Activated naive CD4-positive, alpha-beta T cell treated with anti-CD3 and anti-CD28 coated beads, Interleukin-2, amount 10 ng/mL, durations not matched to agents 7 days and 5 days (primary cell): Measurements from ENCODE around the gene SEMA4B.
A peak's percentile ranks its signal among the peaks of the same experiment; 100 is the strongest.

Experiments
- CTCF ChIA-PET: fragments of 350-600 bp; sonication (Branson Sonifier 250); formaldehyde crosslinking; loops from one replicate; lab custom pipeline; 2021; ENCODE audit warnings: antibody characterized with exemption; lab: Charles Lee
- DNase-seq: peaks from one replicate; pipeline ENCODE4 v3.0.0-alpha.2; 2020
- H3K27ac Mint-ChIP-seq: one replicate; pipeline ENCODE4 v1.8.0; 2021; ENCODE audit warnings: mild to moderate bottlenecking, moderate library complexity, mixed read lengths
- H3K27me3 Mint-ChIP-seq: one replicate; pipeline ENCODE4 v1.8.0; 2021; ENCODE audit warnings: mild to moderate bottlenecking, mixed read lengths
- H3K36me3 Mint-ChIP-seq: one replicate; pipeline ENCODE4 v1.8.0; 2021; ENCODE audit warnings: mixed read lengths
- H3K4me1 Mint-ChIP-seq: one replicate; pipeline ENCODE4 v1.8.0; 2021; ENCODE audit warnings: mixed read lengths
- H3K4me3 Mint-ChIP-seq: one replicate; pipeline ENCODE4 v1.8.0; 2021; ENCODE audit warnings: mild to moderate bottlenecking, moderate library complexity, mixed read lengths
- H3K9me3 Mint-ChIP-seq: one replicate; pipeline ENCODE4 v1.8.0; 2021; ENCODE audit warnings: mixed read lengths

Gene SEMA4B

DNA sequence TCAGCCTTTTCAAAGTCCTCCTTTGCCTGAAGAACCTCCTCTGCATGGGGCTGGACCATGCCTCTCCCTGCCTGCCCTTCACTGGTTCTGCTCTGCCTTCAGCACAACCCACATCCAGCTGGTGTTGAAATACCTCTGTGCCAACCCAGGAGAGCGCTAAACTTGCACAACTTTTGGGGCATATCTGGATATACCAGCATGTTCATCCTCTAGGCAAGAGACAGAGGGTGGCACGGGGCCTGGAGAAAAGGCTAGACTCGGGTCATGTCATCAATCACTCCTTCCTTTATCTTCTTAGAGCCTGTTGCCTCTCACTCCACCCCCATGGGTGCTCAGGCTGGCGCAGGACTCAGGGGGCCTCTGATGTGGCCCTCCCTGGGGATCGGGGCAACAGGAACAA is 4.8 kb downstream of the SEMA4B start:
- DNase-seq: no peak
- H3K36me3 Mint-ChIP-seq: peaks cover 16% of the 10 kb centered on the region
- peaks cover 10% of the 10 kb centered on the region for H3K27me3 Mint-ChIP-seq
- peaks cover 32% of the 10 kb centered on the region for H3K4me1 Mint-ChIP-seq
- CTCF ChIA-PET: interaction anchor here (0.8 to 1.4 kb wide), 2 partner anchors 13 to 16 kb away, joined by 3 to 4 read pairs; no protein-coding TSS in a partner anchor
- H3K4me3 Mint-ChIP-seq: no peak overlapping the region
- no peaks in the 10 kb centered on the region for H3K9me3 Mint-ChIP-seq
- H3K27ac Mint-ChIP-seq: no peak overlapping the region

DNA sequence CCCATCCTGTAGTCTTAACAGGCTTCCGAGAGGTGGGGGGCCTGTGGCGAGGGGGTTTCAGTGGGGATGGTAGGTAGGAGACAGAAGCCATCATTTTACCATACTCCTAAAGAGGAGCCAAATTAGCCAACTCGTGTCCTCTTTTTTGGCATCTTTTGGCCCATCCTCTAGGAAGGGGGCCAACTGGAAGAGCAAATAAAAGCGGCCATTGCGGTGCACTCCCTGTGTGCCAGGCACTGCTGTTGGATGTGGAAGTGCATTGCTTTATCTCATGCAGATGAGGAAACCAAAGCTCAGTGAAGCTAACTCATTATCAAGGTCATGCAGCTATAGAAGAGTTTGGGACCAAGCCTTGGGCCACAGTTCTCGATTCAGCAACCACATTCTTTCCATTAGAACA is 6.1 kb downstream of the SEMA4B start:
- no peak for DNase-seq
- Mint-ChIP-seq H3K9me3 (no peaks in the 10 kb centered on the region), H3K36me3 (peaks cover 16% of the 10 kb centered on the region), H3K27ac (no peak overlapping the region), H3K27me3 (peaks cover 9% of the 10 kb centered on the region), H3K4me3 (no peak overlapping the region), H3K4me1 (peaks cover 41% of the 10 kb centered on the region)
- CTCF ChIA-PET: interaction anchor here (0.7 to 1.4 kb wide), 2 partner anchors 12 to 14 kb away, joined by 3 to 4 read pairs; no protein-coding TSS in a partner anchor

DNA sequence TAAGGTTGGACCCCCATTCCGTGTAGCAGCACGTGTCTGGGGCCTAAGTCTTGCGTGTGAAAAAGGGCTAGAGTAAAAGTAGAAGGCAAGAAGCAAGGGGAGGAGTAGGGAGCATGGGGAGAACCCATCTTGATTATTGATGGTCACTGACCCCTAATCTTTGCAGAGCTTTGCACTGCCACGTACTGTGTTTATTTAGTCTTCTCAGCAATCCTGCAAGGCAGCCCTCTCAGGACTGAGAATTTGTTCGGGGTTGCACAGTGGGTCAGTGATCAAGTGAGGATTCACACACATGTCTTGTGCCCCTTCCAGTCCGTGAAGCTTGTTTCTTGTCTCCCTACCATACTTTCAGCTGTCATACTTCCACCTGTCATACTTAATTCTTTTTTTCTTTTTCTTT is 7.2 kb downstream of the SEMA4B start:
- DNase-seq: no peak
- CTCF ChIA-PET: interaction anchor here (0.8 to 1.6 kb wide), 2 partner anchors 17 to 85 kb away, joined by 3 to 7 read pairs; no protein-coding TSS in a partner anchor

DNA sequence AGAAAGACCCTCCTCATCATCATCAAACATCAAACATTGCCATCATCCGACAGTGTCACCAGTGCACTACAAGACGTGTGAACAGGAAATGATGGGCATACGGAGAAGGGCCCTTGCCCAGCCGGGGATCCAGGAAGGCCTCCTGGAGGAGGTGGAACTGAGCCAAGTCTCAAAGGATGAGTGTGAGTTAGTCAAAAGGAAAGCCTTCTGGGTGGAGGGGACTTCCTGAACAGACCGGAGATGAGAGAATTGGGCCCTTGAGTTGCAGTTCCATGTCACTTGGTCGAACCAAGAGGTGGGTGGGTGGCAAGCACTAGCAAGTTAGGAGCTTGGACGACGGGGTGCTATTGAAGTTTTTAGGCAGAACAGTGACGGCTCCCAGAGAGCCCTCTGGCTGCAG is 8.5 kb downstream of the SEMA4B start:
- H3K27me3 Mint-ChIP-seq: no peaks in the 10 kb centered on the region
- H3K36me3 Mint-ChIP-seq: peaks cover 10% of the 10 kb centered on the region
- CTCF ChIA-PET: interaction anchor here (0.9 to 2.1 kb wide), 3 partner anchors 10 to 18 kb away, joined by 3 to 8 read pairs (median 7); no protein-coding TSS in a partner anchor
- H3K4me1 Mint-ChIP-seq: peaks cover 32% of the 10 kb centered on the region
- no peak for DNase-seq
- no peak overlapping the region for H3K27ac Mint-ChIP-seq
- H3K9me3 Mint-ChIP-seq: no peaks in the 10 kb centered on the region
- no peak overlapping the region for H3K4me3 Mint-ChIP-seq

More for the DNA sequence above, 7.2 kb downstream of the SEMA4B start:
- peaks cover 10% of the 10 kb centered on the region for H3K36me3 Mint-ChIP-seq
- H3K9me3 Mint-ChIP-seq: no peaks in the 10 kb centered on the region
- H3K27ac Mint-ChIP-seq: no peak overlapping the region
- H3K4me1 Mint-ChIP-seq: peaks cover 32% of the 10 kb centered on the region
- no peak overlapping the region for H3K4me3 Mint-ChIP-seq
- H3K27me3 Mint-ChIP-seq: no peaks in the 10 kb centered on the region

DNA sequence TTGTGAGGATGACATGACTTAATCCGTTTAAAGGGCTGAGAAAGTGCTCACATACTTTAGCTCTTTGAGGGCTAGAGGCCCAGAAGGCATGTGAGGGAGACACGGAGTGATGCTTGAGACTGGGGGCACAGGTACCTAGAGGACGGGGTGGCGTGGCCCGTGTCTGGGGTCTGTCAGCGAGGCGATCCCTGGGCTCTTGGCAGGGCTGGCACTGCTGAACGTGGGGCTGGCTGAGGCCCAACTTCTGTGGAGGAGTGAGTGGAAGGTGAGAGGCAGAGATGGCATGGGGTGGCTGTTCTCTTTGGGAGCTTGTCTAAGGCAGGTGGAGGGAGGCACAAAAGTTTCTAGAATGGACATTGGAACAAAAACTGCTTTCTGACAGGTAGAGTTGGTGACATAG is 9.5 kb downstream of the SEMA4B start:
- peaks cover 34% of the 10 kb centered on the region for H3K4me1 Mint-ChIP-seq
- H3K27me3 Mint-ChIP-seq: no peaks in the 10 kb centered on the region
- H3K27ac Mint-ChIP-seq: no peak overlapping the region
- no peak overlapping the region for H3K4me3 Mint-ChIP-seq
- DNase-seq: no peak
- H3K9me3 Mint-ChIP-seq: no peaks in the 10 kb centered on the region
- CTCF ChIA-PET: interaction anchor here (2.1 kb wide), 1 partner anchor 9 kb away, joined by 8 read pairs; no protein-coding TSS in a partner anchor
- peaks cover 12% of the 10 kb centered on the region for H3K36me3 Mint-ChIP-seq

DNA sequence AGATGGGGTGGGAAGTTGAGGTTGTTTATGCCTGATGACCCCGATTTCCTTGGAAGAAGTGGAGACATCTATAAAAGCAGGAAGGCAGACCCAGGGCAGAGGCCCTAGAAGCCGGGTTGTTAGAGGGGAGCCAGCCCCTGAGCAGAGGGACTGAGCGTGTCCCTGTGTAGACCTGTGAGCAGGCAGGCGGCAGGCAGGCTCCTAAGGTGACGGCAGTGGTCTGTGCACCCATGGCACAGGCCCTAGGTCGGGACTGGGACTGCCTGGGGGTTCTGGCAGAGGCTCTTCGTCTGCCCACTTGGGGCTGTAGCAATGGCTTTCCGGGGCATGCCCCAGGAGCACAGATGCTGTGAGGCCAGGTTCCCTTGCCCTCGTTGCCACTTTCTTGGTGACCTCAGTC is 9.9 kb downstream of the SEMA4B start:
- Mint-ChIP-seq H3K9me3 (no peaks in the 10 kb centered on the region), H3K36me3 (peaks cover 12% of the 10 kb centered on the region), H3K4me3 (no peak overlapping the region), H3K27me3 (no peaks in the 10 kb centered on the region), H3K4me1 (peaks cover 34% of the 10 kb centered on the region), H3K27ac (no peak overlapping the region)
- DNase-seq: no peak
- CTCF ChIA-PET: interaction anchor here (2.1 kb wide), 1 partner anchor 8 kb away, joined by 8 read pairs; no protein-coding TSS in a partner anchor

DNA sequence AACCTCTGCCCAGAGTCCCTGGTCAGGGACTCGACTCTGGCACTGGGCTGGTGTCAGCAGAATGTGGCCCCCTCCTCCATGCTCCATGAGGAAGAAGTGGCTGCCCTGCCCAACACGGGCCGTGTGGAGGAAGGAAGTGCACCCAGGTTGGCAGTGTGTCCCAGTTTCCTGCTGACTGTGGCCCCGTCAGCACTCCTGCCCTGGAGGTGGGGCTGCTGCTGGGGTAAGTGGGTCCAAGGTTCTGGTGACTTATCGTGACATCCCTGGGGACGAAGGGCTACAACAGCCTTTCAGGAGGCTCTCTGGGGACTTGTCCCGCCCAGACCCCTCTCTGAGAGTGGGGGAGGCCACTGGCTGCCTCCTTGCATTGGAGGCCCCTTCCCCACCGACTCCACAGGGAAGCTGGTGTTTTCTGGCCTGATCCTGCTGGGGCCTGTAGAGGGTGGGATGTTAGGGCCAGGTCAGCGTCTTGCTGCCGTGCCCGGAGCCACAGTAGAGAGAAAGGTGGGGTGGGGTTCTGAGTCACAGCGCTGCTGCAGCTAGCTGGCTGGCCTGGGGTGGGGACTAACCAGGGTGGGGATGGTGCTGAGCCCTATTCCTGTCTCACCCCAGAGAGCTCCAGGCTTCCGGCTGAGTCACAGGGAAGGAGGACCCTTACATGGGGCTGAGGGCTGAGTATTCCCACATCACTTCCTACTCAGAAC is 10.5 kb downstream of the SEMA4B start:
- CTCF ChIA-PET: no interaction called here
- Mint-ChIP-seq H3K27ac (no peak overlapping the region), H3K4me1 (peaks cover 37% of the 10 kb centered on the region), H3K9me3 (no peaks in the 10 kb centered on the region), H3K36me3 (peaks cover 15% of the 10 kb centered on the region), H3K27me3 (no peaks in the 10 kb centered on the region), H3K4me3 (no peak overlapping the region)
- DNase-seq: no peak

DNA sequence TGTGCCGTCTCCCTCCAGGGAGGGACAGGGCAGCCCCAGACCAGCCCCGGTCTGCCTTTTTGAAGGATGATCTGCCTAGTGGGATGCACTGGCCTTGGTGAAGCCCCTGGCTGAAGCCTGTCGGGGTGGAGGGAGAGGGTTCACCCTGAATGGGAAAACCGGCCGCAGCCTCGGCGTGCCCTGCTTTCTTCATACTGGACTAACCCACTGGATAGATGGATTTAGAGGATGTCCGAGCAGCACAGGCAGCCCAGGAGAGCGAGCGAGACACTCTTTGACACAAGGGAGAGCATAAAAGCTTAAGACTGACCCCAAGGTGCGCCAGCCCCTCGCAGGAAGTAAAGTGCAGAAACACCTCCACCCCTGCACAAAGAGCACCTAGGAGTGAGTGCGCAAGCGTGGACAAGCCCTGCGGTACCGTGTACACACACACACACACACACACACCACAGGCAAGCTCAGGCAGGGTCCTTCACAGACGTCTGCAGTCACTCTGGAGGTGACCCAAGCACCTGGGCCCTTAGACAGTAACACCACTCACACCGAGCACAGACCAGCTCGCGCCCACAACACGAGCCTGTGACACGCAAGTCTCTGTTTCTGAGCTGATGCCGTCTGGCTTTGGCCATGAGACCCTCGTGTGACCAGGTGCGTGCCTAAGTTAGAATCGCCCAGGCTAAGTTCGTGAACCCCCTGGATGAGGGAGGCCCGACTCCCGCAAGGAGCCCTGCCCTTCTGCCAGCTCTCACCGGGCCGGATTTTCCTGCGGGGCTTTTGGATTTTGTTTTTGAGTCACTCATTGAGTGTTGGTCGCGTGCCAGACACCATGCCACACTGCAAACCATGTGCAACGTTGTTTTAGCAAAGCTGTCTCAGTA is 11.3 kb downstream of the SEMA4B start:
- Mint-ChIP-seq H3K36me3 (peaks cover 15% of the 10 kb centered on the region), H3K27ac (peak overlapping the region; percentile 42), H3K4me3 (no peak overlapping the region), H3K9me3 (no peaks in the 10 kb centered on the region), H3K4me1 (peaks cover 40% of the 10 kb centered on the region), H3K27me3 (no peaks in the 10 kb centered on the region)
- DNase-seq: no peak
- CTCF ChIA-PET: no interaction called here

DNA sequence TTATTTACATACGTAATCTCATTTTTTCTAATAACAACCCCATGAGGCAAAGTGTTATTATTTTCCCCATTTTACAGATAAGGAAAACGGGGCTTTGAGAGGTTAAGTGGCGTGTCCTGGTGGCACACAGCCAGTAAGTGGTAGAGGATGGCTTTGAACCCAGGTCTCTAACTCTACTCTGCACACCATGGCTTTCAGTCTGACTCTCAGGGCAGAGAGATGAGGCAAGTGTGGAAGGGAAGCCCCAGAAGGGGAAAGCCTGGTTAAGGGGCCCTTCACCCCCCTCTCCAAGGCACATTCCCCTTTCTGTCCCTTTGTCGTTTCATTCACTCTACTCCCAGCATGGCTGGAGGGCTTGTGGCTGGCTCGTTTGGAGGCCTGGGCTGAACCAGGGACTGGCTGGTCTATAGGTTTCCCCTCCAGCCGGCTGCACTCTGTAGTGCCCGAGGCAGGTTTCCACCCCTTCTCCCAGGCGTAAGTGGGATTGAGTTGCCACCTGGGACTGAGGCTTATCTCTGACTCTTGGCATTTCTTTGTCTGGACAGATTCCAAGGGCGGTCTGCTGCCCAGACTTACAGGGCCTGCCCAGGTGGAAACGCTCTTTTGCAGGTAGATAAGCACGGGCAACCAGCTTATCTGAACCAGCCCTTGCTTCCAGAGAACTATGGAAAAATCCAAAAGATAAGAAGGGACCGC is 12.1 kb downstream of the SEMA4B start:
- Mint-ChIP-seq H3K4me3 (no peak overlapping the region), H3K4me1 (peaks cover 40% of the 10 kb centered on the region), H3K36me3 (peaks cover 15% of the 10 kb centered on the region), H3K27me3 (no peaks in the 10 kb centered on the region), H3K9me3 (no peaks in the 10 kb centered on the region), H3K27ac (no peak overlapping the region)
- CTCF ChIA-PET: interaction anchor here (3.8 kb wide), 1 partner anchor 11 kb away, joined by 17 read pairs; the partner anchor contains the start of gene SEMA4B
- no peak for DNase-seq

DNA sequence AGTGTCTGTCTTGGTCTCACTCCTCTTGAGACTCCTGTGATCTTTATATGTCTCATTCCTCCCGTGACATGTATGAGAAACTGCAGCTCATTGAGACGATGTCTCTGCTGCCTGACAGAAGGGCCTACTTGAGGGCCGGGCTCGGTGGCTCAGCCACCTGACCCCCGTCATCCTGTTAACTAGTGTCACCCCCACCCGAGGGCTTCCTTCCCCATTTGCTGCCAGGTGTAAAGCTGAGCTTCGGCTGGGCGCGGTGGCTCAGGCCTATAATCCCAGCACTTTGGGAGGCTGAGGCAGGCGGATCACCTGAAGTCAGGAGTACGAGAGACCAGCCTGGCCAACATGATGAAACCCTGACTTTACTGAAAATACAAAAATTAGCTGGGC is 12.7 kb downstream of the SEMA4B start:
- H3K27me3 Mint-ChIP-seq: no peaks in the 10 kb centered on the region
- CTCF ChIA-PET: interaction anchor here (1.3 to 3.8 kb wide), 2 partner anchors 12 to 108 kb away, joined by 3 to 17 read pairs; partner anchors contain the start of gene SEMA4B
- H3K36me3 Mint-ChIP-seq: peaks cover 15% of the 10 kb centered on the region
- peaks cover 41% of the 10 kb centered on the region for H3K4me1 Mint-ChIP-seq
- H3K4me3 Mint-ChIP-seq: no peak overlapping the region
- no peaks in the 10 kb centered on the region for H3K9me3 Mint-ChIP-seq
- no peak for DNase-seq
- H3K27ac Mint-ChIP-seq: no peak overlapping the region

DNA sequence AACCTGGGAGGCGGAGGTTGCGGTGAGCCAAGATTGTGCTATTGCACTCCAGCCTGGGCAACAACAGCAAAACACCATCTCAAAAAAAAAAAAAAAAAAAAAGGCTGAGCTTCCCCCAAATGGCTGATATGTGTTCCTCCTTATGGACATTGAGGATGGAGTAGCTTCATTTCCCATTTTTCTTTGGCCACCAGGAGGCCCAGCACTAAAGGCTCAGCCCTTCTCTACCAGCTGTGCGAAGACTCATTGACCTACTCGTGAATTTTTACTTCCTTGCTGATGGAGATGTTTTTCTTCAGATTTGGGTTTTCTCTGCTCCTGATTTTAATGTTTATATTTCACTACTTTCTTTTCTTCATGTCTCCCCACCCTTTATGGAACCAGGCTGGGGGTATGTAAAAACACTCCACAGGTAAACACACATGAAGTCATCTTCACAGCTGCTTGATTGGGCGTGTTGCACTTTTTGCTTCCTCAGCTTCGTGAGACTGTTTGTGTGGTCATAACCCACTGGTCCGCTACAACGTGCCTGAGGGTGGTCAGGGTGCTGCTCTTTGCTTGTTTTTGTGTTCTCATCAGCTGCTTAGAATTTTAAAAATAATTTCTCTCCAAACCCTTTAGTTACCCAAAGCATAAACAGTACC is 13.5 kb downstream of the SEMA4B start:
- H3K4me1 Mint-ChIP-seq: peaks cover 39% of the 10 kb centered on the region

DNA sequence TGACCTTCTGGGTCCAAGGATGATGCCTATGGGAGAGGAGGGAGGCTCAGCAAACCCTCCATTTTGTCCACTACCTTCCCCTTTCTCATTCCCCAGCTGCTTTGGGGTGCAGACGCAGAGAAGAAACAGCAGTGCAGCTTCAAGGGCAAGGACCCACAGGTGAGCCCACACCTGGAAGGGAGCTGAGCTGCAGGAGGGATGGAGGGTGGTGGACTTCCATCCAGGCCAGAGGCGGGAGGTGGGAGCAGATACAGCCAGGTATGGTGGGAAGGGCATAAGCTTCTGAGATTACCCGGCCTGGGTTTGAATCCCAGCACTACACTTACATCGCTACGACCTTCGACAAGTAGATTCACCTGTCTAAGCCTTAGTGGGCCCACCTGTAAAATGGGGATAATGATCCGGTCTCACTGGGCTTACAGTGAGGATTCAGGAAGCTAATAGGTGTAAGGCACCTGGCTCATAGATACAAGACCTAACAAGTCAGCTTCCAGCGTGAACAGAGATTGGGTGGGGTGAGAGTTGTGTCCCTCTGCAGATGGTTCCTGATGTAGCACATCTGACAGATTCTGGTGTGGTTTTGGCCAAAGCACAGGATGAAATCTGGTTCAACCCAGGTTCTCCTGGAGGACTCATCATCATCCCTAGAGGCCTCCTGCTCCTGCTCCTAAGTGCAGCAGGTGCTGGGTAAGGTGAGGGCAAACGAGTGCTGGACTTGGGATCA is 16.7 kb downstream of the SEMA4B start:
- CTCF ChIA-PET: interaction anchor here (0.9 to 3.5 kb wide), 5 partner anchors 10 to 73 kb away, joined by 3 to 25 read pairs (median 3); partner anchors contain the start of genes CIB1 and GDPGP1
- DNase-seq: no peak
- Mint-ChIP-seq H3K4me3 (no peak overlapping the region), H3K36me3 (peaks cover 6% of the 10 kb centered on the region), H3K4me1 (peaks cover 18% of the 10 kb centered on the region), H3K27me3 (no peaks in the 10 kb centered on the region), H3K27ac (no peak overlapping the region), H3K9me3 (no peaks in the 10 kb centered on the region)

More for the DNA sequence above, 13.5 kb downstream of the SEMA4B start:
- Mint-ChIP-seq H3K9me3 (no peaks in the 10 kb centered on the region), H3K27ac (no peak overlapping the region), H3K27me3 (no peaks in the 10 kb centered on the region), H3K36me3 (peaks cover 13% of the 10 kb centered on the region), H3K4me3 (no peak overlapping the region)
- no peak for DNase-seq
- CTCF ChIA-PET: interaction anchor here (1.3 to 3.8 kb wide), 4 partner anchors 13 to 109 kb away, joined by 3 to 17 read pairs (median 4); partner anchors contain the start of gene SEMA4B
